Astrocyte (in vitro differentiated cells and primary cell): ENCODE results near the gene TIMP4.

Experiments used
- CTCF ChIP-seq: IDR thresholded peaks from 2 replicates; pipeline ENCODE4 v1.5.1; 2011; ENCODE audit warnings: low read depth, mild to moderate bottlenecking, inconsistent platforms, low read length, moderate library complexity; ENCODE audit not compliant: insufficient read depth
- EZH2 ChIP-seq: IDR thresholded peaks from 2 replicates; pipeline ENCODE4 v1.6.1; 2012; ENCODE audit warnings: mild to moderate bottlenecking, low read length, inconsistent platforms; ENCODE audit not compliant: insufficient read depth

- TF ChIP-seq CTCF (no peak), EZH2 (no peak)
Observed at GRCh38 chr3:12116870-12117269, 41.8 kb downstream of the TIMP4 start.
